ENCODE data around the gene CHAT. TPM values are rescaled to one million over a fixed set of nuclear protein-coding genes. Genes with fewer than 3 reads are reported as not detected.

CHAT gene
- total and polyA plus RNA-seq, 2 of the 13 experiments (the other 11 are each of a cell fraction or from before 2014, with no cell fraction given) = not detected

- no peaks in the 10 kb centered on the region for H3K9me3 ChIP-seq (ENCODE audit: low read length)
- no peaks in the 10 kb centered on the region for H3K79me2 ChIP-seq (ENCODE audit: insufficient read depth, low read length)
- no peak overlapping the region for H3K27ac ChIP-seq (ENCODE audit: extremely low read length, insufficient read depth, low read length)
- in situ Hi-C loops (cut with HindIII; ENCODE audit: extremely low pct_ligation_motif_present, low pct_unique_long_range_greater_than_20kb) = no loop called here
- no peak for FAIRE-seq
- no peak overlapping the region for H3K9ac ChIP-seq (ENCODE audit: insufficient read depth, low read depth, low read length)
- intact Hi-C loops (cut with micrococcal nuclease; ENCODE audit: unreplicated experiment) = no loop called here
- no peaks in the 10 kb centered on the region for H3K4me1 ChIP-seq (ENCODE audit: insufficient read depth, low read length)
- no TSS peak for BruUV-seq (replicated peaks)
- CTCF ChIA-PET (ENCODE audit: low intra/inter-chr PET ratio, low total read pairs) = no interaction called here
- no peak overlapping the region for H3K4me3 ChIP-seq (replicated peaks in 1 of 3; ENCODE audit: insufficient read depth in 1 of 3, low read depth in 2 of 3, low read length in 3 of 3)
- no peak overlapping the region for H2AFZ ChIP-seq (ENCODE audit: low read length)
- no peak overlapping the region for H3K4me2 ChIP-seq (ENCODE audit: low read depth, low read length)
- H3K36me3 ChIP-seq (replicated peaks in 1 of 2; ENCODE audit: control insufficient read depth in 1 of 2, insufficient read depth in 2 of 2, low read length in 2 of 2) = no peaks in the 10 kb centered on the region
- no peaks in the 10 kb centered on the region for H4K20me1 ChIP-seq (ENCODE audit: insufficient read depth, low read length)
- POLR2A ChIA-PET = no interaction called here
- ATAC-seq = no peak; the same call in 2 of the 3 replicates
- no peak for DNase-seq (ENCODE audit: low spot score)
- TF ChIP-seq SIX1 (CRISPR knock-in tag; IDR thresholded peaks at IDR 0.05; ENCODE audit: borderline replicate concordance) = peak; percentile 31; the same call in 1 of the 2 replicates
- TF ChIP-seq, protein P1, sequence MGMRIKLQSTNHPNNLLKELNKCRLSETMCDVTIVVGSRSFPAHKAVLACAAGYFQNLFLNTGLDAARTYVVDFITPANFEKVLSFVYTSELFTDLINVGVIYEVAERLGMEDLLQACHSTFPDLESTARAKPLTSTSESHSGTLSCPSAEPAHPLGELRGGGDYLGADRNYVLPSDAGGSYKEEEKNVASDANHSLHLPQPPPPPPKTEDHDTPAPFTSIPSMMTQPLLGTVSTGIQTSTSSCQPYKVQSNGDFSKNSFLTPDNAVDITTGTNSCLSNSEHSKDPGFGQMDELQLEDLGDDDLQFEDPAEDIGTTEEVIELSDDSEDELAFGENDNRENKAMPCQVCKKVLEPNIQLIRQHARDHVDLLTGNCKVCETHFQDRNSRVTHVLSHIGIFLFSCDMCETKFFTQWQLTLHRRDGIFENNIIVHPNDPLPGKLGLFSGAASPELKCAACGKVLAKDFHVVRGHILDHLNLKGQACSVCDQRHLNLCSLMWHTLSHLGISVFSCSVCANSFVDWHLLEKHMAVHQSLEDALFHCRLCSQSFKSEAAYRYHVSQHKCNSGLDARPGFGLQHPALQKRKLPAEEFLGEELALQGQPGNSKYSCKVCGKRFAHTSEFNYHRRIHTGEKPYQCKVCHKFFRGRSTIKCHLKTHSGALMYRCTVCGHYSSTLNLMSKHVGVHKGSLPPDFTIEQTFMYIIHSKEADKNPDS (CRISPR knock-in tag; IDR thresholded peaks at IDR 0.05) = no peak
- WGBS (ENCODE audit: low lambda C conversion rate) = 0% methylated on average over 3 of the region's 3 CpGs
- H3K27me3 ChIP-seq (ENCODE audit: control insufficient read depth in 1 of 2, insufficient read depth in 2 of 2, low read length in 2 of 2) = peaks cover 0 to 28% of the 10 kb centered on the region in 2 experiments; a peak in 3 of 5 replicates
Measured at GRCh38 chr10:49700997-49701396, 87.2 kb downstream of the CHAT start.

GRCh38 chr10:49707585-49707984, 93.7 kb downstream of the CHAT start:
- Histone ChIP-seq H3K4me3 (replicated peaks in 1 of 3; ENCODE audit: insufficient read depth in 1 of 3, low read depth in 2 of 3, low read length in 3 of 3) (no peak overlapping the region), H4K20me1 (ENCODE audit: insufficient read depth, low read length) (no peaks in the 10 kb centered on the region), H3K36me3 (replicated peaks in 1 of 2; ENCODE audit: control insufficient read depth in 1 of 2, insufficient read depth in 2 of 2, low read length in 2 of 2) (no peaks in the 10 kb centered on the region), H3K27ac (ENCODE audit: extremely low read length, insufficient read depth, low read length) (no peak overlapping the region), H3K27me3 (ENCODE audit: control insufficient read depth in 1 of 2, insufficient read depth in 2 of 2, low read length in 2 of 2) (peaks cover 5 to 23% of the 10 kb centered on the region in 2 experiments; a peak in 4 of 5 replicates), H3K9me3 (ENCODE audit: low read length) (no peaks in the 10 kb centered on the region), H2AFZ (ENCODE audit: low read length) (no peak overlapping the region), H3K9ac (ENCODE audit: insufficient read depth, low read depth, low read length) (no peak overlapping the region), H3K4me2 (ENCODE audit: low read depth, low read length) (no peak overlapping the region), H3K4me1 (ENCODE audit: insufficient read depth, low read length) (no peaks in the 10 kb centered on the region), H3K79me2 (ENCODE audit: insufficient read depth, low read length) (no peaks in the 10 kb centered on the region)
- ChIA-PET CTCF (ENCODE audit: low intra/inter-chr PET ratio, low total read pairs) (no interaction called here), POLR2A (no interaction called here)
- DNase-seq (ENCODE audit: low spot score) = no peak
- no TSS peak for BruUV-seq (replicated peaks)
- no peak for ATAC-seq
- no peak for FAIRE-seq
- intact Hi-C loops (cut with micrococcal nuclease; ENCODE audit: unreplicated experiment) = no loop called here
- in situ Hi-C loops (cut with HindIII; ENCODE audit: extremely low pct_ligation_motif_present, low pct_unique_long_range_greater_than_20kb) = no loop called here
- TF ChIP-seq ZNF207 (IDR thresholded peaks at IDR 0.05; ENCODE audit: borderline replicate concordance) (no peak), DNMT1 (CRISPR knock-in tag; IDR thresholded peaks at IDR 0.05) (no peak), NFKBIZ (CRISPR knock-in tag; IDR thresholded peaks at IDR 0.05) (no peak), SALL1 (CRISPR knock-in tag; IDR thresholded peaks at IDR 0.05) (no peak), NCOR1 (IDR thresholded peaks at IDR 0.05; ENCODE audit: borderline replicate concordance, low read length) (no peak), ZNF891 (CRISPR knock-in tag; IDR thresholded peaks at IDR 0.05) (no peak), ZSCAN29 (CRISPR knock-in tag; conservative IDR thresholded peaks at IDR 0.05) (no peak)
- TF ChIP-seq, protein P2, sequence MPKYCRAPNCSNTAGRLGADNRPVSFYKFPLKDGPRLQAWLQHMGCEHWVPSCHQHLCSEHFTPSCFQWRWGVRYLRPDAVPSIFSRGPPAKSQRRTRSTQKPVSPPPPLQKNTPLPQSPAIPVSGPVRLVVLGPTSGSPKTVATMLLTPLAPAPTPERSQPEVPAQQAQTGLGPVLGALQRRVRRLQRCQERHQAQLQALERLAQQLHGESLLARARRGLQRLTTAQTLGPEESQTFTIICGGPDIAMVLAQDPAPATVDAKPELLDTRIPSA (CRISPR knock-in tag; IDR thresholded peaks at IDR 0.05; ENCODE audit: borderline replicate concordance) = no peak
- 2% methylated on average over 3 of the region's 3 CpGs for WGBS (ENCODE audit: low lambda C conversion rate)

Measured in HepG2 (cell line).